Measurements from ENCODE around the gene NOS1.

Gene NOS1

GRCh38 chr12:117312770-117313169 is 48.7 kb downstream of the NOS1 start:
- TF ChIP-seq ZNF70 (CRISPR knock-in tag; IDR thresholded peaks at IDR 0.05) (no peak), CREB5 (CRISPR knock-in tag; IDR thresholded peaks at IDR 0.05; ENCODE audit: low read depth) (no peak), CSRNP3 (CRISPR knock-in tag; IDR thresholded peaks at IDR 0.05) (no peak)
- no peak for ATAC-seq

- no peak for ATAC-seq
- TF ChIP-seq ARNTL (CRISPR knock-in tag; IDR thresholded peaks at IDR 0.05; ENCODE audit: borderline replicate concordance, low read depth) (no peak), ZFP3 (CRISPR knock-in tag; IDR thresholded peaks at IDR 0.05) (no peak), TSHZ2 (CRISPR knock-in tag; IDR thresholded peaks at IDR 0.05) (no peak), BACH2 (CRISPR knock-in tag; IDR thresholded peaks at IDR 0.05; ENCODE audit: borderline replicate concordance) (no peak), ZNF8 (CRISPR knock-in tag; IDR thresholded peaks at IDR 0.05) (no peak), PPARA (CRISPR knock-in tag; IDR thresholded peaks at IDR 0.05; ENCODE audit: borderline replicate concordance) (no peak), CSRNP3 (CRISPR knock-in tag; IDR thresholded peaks at IDR 0.05) (no peak), SNAI2 (CRISPR knock-in tag; IDR thresholded peaks at IDR 0.05) (no peak), POU6F1 (CRISPR knock-in tag; IDR thresholded peaks at IDR 0.05; ENCODE audit: borderline replicate concordance, low read depth) (no peak), GLIS3 (CRISPR knock-in tag; IDR thresholded peaks at IDR 0.05) (no peak)
Measured at GRCh38 chr12:117309276-117309925, 52.0 kb downstream of the NOS1 start.

- no peak for ATAC-seq
- no peak for TF ChIP-seq OSR1 (CRISPR knock-in tag; IDR thresholded peaks at IDR 0.05)
- no peak for TF ChIP-seq ZNF565 (CRISPR knock-in tag; conservative IDR thresholded peaks at IDR 0.05; ENCODE audit: low read depth)
- no peak for TF ChIP-seq CSRNP3 (CRISPR knock-in tag; IDR thresholded peaks at IDR 0.05)
Measured at GRCh38 chr12:117300174-117300573, 61.3 kb downstream of the NOS1 start.

- no peak for ATAC-seq
Measured at GRCh38 chr12:117298648-117299225, 62.7 kb downstream of the NOS1 start.

More at GRCh38 chr12:117298648-117299225, 62.7 kb downstream of the NOS1 start:
- TF ChIP-seq ZFP30 (CRISPR knock-in tag; IDR thresholded peaks at IDR 0.05): no peak
- TF ChIP-seq RARB (CRISPR knock-in tag; IDR thresholded peaks at IDR 0.05): no peak
- no peak for TF ChIP-seq TCF4 (CRISPR knock-in tag; IDR thresholded peaks at IDR 0.05; ENCODE audit: borderline replicate concordance)
- no peak for TF ChIP-seq PPARA (CRISPR knock-in tag; IDR thresholded peaks at IDR 0.05; ENCODE audit: borderline replicate concordance)
- TF ChIP-seq CREB5 (CRISPR knock-in tag; IDR thresholded peaks at IDR 0.05; ENCODE audit: low read depth): no peak
- no peak for TF ChIP-seq GLIS3 (CRISPR knock-in tag; IDR thresholded peaks at IDR 0.05)
- TF ChIP-seq PATZ1 (CRISPR knock-in tag; IDR thresholded peaks at IDR 0.05; ENCODE audit: borderline replicate concordance): no peak
- no peak for TF ChIP-seq CSRNP3 (CRISPR knock-in tag; IDR thresholded peaks at IDR 0.05)

Data from SK-N-SH treated with all-trans-retinoic acid at 6 μM for 48 hours (cell line).